ENCODE data around the gene SPACA7.
"Not testable (repeated sequence)": the region's sequence is repeated elsewhere in the genome, so short reads cannot be mapped to it uniquely, and the experiment has no call there.

The SPACA7 gene

DNA sequence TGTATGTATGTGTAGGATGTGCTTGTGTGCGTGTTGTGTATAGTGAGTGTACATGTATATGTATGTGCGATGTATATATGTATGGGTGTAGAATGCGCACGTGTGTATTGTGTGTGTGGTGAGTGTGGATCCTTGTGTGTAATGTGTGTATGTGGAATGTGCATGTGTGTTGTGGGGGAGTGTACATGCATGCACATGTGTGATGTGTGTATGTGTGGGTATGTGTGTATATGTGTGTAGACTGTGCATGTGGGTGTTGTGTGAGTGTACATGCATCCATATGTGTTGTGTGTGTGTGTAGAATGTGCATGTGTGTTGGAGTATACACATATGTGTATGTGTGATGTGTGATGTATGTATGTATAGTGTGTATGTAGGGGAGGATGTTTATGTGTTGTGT lies 18.0 kb upstream of the SPACA7 start:
- no peak for DNase-seq (ENCODE audit: insufficient read length, low spot score)

GRCh38 chr13:112362021-112362420 lies 14.1 kb upstream of the SPACA7 start:
- TF ChIP-seq POLR2A (IDR thresholded peaks at IDR 0.05; ENCODE audit: low read depth, low read length) = no peak
- no peak for FAIRE-seq
- DNase-seq (ENCODE audit: insufficient read length, low spot score) = no peak

More for the DNA sequence above, 18.0 kb upstream of the SPACA7 start:
- TF ChIP-seq POLR2A (IDR thresholded peaks at IDR 0.05; ENCODE audit: low read depth, low read length) = no peak
- FAIRE-seq = no peak

- FAIRE-seq (no peak), DNase-seq (ENCODE audit: insufficient read length, low spot score) (no peak)
- TF ChIP-seq POLR2A (IDR thresholded peaks at IDR 0.05; ENCODE audit: low read depth, low read length) = no peak
Measured at GRCh38 chr13:112363867-112364528, 12.2 kb upstream of the SPACA7 start.

DNA sequence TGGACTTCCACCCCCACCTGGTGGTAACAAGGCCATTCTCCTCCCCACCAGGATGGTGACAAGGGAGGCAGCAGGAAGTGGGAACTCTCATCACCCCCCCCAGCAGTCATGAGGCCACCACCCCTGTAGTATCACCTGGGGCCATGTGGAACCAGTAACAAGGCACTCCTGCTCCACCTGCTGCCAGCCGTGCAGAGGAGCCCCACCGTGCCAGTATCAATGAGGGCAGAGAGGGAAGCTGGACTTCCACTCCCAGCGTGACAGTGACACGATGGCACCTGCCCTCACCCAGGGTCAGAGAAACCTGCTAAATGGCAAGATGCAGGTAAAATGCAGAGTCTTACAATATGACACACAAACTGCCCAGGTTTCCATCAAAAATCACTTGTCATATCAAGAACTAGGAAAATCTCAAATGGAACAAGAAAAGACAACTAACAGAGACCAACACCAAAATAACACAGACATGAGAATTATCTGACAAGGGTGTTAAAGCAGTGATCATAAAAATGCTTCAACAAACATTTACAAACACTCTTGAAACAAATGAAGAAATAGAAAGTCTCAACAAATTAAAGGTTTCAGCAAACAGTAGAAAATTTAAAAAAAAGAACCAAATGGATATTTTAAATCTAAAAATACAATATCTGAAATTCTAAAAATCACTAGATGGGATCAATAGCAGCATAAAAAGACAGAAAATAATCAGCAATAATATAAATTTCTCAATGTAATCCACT lies 9.1 kb upstream of the SPACA7 start:
- FAIRE-seq (no peak), DNase-seq (ENCODE audit: insufficient read length, low spot score) (no peak)
- no peak for TF ChIP-seq POLR2A (IDR thresholded peaks at IDR 0.05; ENCODE audit: low read depth, low read length)

DNA sequence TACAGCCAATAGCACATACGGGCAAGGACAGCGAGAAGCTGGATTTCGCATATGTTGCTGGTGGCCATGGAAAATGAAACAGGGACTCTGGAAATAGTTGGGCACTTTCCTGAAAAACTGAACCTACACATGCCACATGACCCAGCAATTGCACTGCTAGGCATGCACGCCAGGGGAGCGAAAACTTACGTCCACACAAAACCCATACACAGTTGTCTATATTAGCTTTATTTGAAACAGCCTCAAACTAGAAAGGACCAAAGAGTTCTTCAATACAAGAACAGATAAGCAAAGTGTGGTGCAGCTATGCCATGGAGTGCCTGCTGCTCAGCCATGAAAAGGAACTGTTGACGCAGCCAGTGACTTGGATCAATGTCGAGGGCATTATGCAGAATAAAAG lies 7.3 kb upstream of the SPACA7 start:
- DNase-seq (ENCODE audit: insufficient read length, low spot score) = no peak
- no peak for TF ChIP-seq POLR2A (IDR thresholded peaks at IDR 0.05; ENCODE audit: low read depth, low read length)
- no peak for FAIRE-seq

- DNase-seq (ENCODE audit: insufficient read length, low spot score) = no peak
- no peak for TF ChIP-seq POLR2A (IDR thresholded peaks at IDR 0.05; ENCODE audit: low read depth, low read length)
- no peak for FAIRE-seq
Measured at GRCh38 chr13:112370311-112370710, 5.8 kb upstream of the SPACA7 start.

DNA sequence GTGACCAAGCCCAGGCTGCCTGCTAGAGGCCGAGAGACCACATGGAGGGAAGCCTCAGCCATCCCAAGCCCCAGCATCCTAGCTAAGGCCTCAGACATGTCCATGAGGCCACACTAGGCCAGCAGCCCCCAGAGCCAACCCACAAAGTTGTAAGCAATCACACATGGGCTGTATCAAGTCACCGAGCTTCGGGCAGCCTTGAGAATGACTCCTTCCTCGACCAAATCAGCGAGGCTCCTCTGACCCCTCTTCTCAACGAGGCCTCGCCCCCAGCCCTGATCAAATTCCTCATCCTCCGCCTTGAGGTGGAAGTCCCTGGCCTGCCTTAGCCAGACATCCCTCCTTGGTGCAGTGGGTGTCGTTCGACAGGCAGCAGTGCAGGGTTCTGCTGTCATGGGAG lies 1.9 kb upstream of the SPACA7 start:
- DNase-seq (ENCODE audit: insufficient read length, low spot score) (no peak), FAIRE-seq (no peak)
- TF ChIP-seq POLR2A (IDR thresholded peaks at IDR 0.05; ENCODE audit: low read depth, low read length) = no peak

GRCh38 chr13:112391746-112392145 lies 15.6 kb downstream of the SPACA7 start:
- DNase-seq (ENCODE audit: insufficient read length, low spot score) (no peak), FAIRE-seq (no peak)
- TF ChIP-seq POLR2A (IDR thresholded peaks at IDR 0.05; ENCODE audit: low read depth, low read length) = no peak

- DNase-seq (ENCODE audit: insufficient read length, low spot score) = no peak
- no peak for TF ChIP-seq POLR2A (IDR thresholded peaks at IDR 0.05; ENCODE audit: low read depth, low read length)
- no peak for FAIRE-seq
Measured at GRCh38 chr13:112392719-112393118, 16.6 kb downstream of the SPACA7 start.

DNA sequence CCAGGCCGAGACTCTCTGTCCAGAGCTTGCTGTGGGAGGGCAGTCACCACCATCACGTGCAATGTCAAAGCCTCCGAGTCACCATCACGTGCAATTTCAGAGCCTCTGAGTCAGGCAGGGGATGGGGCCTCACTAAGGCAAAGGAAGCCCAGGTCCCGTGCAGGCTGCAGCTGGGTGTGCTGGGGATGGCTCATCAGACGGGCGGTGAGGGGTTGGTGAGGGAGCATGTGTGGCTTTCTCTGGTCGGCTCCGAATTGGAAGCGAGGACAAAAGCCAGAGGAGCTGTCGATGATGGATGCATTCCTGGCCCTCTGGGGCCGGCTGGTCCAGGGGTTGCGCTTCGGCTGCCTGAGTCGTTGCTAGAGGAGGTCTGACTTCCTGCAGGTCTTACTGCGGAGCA lies 18.9 kb downstream of the SPACA7 start:
- FAIRE-seq = peak; percentile 88
- not testable (repeated sequence) for DNase-seq (ENCODE audit: insufficient read length, low spot score)

DNA sequence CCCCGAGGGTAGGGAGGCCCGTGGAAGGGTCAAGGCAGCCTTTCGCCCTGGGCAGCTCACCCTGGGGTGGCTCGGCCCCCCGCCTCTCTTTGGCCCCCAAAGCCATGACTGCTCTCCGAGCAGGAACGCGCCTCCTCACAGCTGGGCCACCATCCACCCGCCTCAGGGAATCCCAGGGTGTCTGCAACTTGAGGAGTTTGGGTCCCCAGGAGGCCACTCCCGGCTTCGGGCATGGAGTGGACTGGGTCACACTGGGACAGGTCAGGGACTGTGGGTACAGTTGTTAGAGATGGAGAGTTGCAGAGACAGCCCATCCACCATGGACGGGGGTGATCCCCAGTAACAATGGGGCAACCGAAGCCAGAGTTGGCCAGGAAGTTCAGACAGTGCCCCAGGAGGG lies 19.8 kb downstream of the SPACA7 start:
- FAIRE-seq; DNase-seq (ENCODE audit: insufficient read length, low spot score): not testable (repeated sequence)

DNA sequence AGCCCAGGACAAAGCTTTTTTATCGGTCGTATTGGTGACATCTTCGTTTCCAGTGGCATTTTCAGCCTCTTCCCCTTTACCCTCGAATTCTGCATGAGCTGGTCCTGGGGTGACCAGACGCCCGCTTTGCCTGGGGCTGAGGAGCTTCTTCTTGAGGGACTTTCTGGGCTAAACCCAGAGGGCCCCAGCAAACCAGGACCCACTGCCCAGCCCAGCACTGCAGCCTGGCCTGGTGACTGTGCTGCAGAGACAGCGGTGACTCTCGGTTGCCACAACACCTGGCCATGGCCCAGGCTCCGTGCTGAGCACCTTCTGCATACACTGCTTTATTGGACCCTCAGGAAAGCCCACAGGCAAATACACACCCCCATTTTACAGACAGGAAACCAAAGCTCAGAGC lies 21.0 kb downstream of the SPACA7 start:
- FAIRE-seq = no peak
- no peak for DNase-seq (ENCODE audit: insufficient read length, low spot score)
- TF ChIP-seq POLR2A (IDR thresholded peaks at IDR 0.05; ENCODE audit: low read depth, low read length) = no peak

- not testable (repeated sequence) for DNase-seq (ENCODE audit: insufficient read length, low spot score)
- peak; percentile 90 for FAIRE-seq
Measured at GRCh38 chr13:112398347-112398746, 22.2 kb downstream of the SPACA7 start.

DNA sequence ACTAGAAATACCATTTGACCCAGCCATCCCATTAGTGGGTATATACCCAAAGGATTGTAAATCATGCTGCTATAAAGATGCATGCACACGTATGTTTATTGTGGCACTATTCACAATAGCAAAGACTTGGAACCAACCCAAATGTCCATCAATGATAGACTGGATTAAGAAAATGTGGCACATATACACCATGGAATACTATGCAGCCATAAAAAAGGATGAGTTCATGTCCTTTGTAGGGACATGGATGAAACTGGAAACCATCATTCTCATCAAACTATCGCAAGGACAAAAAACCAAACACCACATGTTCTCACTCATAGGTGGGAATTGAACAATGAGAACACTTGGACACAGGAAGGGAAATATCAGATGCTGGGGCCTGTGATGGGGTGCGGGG lies 33.7 kb downstream of the SPACA7 start:
- DNase-seq (ENCODE audit: insufficient read length, low spot score); FAIRE-seq: not testable (repeated sequence)

DNA sequence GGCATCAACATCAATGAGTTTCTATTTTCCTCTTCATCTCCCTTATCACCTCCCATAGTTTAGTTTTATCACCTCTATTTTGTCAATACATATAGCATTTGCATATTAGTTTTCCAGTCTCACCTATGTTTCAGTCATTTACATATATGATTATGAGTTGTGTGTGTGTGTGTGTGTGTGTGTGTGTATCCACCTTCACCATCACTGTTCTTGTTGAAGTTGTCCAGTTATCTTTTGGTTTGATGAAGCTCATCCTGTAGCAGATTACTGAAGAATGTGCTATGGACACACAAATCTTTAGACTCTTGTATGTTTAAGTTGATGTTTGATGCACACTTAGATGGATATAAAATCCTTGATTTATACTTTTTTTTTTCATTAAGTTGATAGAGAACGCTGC lies 40.5 kb downstream of the SPACA7 start:
- DNase-seq (ENCODE audit: insufficient read length, low spot score) (no peak), FAIRE-seq (peak; percentile 81)
- TF ChIP-seq POLR2A (IDR thresholded peaks at IDR 0.05; ENCODE audit: low read depth, low read length) = no peak

All from H54 (cell line).